Stomach (tissue), 4 donors: ENCODE results near the gene CCDC78.

Experiments used
- EP300 ChIP-seq: sonication (generic); formaldehyde crosslinking; IDR thresholded peaks from one replicate; pipeline ENCODE4 v1.6.1; 2017; ENCODE audit warnings: antibody characterized with exemption
- POLR2A ChIP-seq, 4 donors: fragments of 450-650 bp; IDR thresholded peaks; one replicate each; pipeline ENCODE4 v1.6.1; 2016; ENCODE audit warnings: antibody characterized with exemption in 4 of 4, control low read depth in 2 of 4, mild to moderate bottlenecking in 1 of 4, moderate library complexity in 1 of 4
- POLR2AphosphoS5 ChIP-seq, 3 donors: sonication (generic); formaldehyde crosslinking; IDR thresholded peaks; one replicate each; pipeline ENCODE4 v1.6.1; 2016; ENCODE audit warnings: antibody characterized with exemption in 3 of 3
- TF ChIP-seq, protein P1 (sequence below), 7 experiments: fragments of 450-650 bp in 4 of 7; fragments of 200-600 bp in 3 of 7; sonication (generic) in 3 of 7; IDR thresholded peaks; one replicate each; pipeline ENCODE4 v1.5.1; 2016 to 2019; ENCODE audit warnings: antibody characterized with exemption in 7 of 7, control low read depth in 2 of 7, mild to moderate bottlenecking in 1 of 7

DNA sequence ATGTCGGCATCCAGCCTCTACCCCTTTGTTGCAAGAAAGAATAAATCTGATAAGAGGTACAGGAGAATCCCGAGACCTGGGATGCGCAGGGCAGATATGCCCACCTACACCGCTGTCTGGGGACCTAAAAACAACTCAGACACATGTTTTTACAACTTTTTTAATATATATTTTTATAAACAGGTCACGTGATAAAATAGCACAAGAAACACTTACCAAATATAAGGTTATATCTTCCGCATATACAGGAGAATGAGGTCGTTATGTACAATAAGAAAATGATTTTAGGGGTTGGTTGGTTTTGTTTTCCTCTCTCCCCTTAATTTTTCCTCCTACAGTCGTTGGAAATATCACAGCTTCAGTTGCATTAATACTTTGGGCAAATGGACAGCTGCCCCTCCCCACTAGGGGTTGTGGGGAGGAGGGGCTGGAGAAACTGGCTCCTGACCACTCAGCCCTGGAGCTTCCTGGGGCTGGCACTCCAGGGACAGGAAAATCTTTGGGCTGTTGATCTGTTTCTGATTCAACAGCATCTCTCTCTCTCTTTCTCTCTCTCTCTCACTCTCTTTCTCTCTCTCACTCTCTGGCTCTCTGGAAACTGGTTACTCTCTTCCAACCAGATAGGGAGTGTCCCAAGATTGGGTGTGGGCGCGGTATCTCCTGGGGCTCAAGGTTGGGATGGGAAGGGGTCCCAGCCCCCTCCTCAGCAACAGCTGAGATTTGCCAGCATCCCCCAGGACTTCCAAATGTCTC lies 33.7 kb downstream of the CCDC78 start:
- TF ChIP-seq, protein P1, sequence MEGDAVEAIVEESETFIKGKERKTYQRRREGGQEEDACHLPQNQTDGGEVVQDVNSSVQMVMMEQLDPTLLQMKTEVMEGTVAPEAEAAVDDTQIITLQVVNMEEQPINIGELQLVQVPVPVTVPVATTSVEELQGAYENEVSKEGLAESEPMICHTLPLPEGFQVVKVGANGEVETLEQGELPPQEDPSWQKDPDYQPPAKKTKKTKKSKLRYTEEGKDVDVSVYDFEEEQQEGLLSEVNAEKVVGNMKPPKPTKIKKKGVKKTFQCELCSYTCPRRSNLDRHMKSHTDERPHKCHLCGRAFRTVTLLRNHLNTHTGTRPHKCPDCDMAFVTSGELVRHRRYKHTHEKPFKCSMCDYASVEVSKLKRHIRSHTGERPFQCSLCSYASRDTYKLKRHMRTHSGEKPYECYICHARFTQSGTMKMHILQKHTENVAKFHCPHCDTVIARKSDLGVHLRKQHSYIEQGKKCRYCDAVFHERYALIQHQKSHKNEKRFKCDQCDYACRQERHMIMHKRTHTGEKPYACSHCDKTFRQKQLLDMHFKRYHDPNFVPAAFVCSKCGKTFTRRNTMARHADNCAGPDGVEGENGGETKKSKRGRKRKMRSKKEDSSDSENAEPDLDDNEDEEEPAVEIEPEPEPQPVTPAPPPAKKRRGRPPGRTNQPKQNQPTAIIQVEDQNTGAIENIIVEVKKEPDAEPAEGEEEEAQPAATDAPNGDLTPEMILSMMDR (IDR thresholded peaks at IDR 0.05) = no peak
- TF ChIP-seq POLR2A (IDR thresholded peaks at IDR 0.05) = no peak
- no peak for TF ChIP-seq EP300
- TF ChIP-seq POLR2AphosphoS5 (IDR thresholded peaks at IDR 0.05) = no peak
